NB4 (cell line): ENCODE measurements around the gene LANCL2.

Experiments
- DNase-seq: peaks from one replicate; pipeline ENCODE4 v3.0.0; 2010; ENCODE audit warnings: low read depth
- H3K4me3 ChIP-seq: one replicate; pipeline ENCODE4 v1.5.1; 2011; ENCODE audit warnings: mild to moderate bottlenecking, low read depth, low read length, moderate library complexity
- MYC ChIP-seq: IDR thresholded peaks from 2 replicates; pipeline ENCODE4 v1.6.1; 2011; ENCODE audit warnings: low read depth, low read length
- POLR2A ChIP-seq: IDR thresholded peaks from 2 replicates; pipeline ENCODE4 v1.6.1; 2011; ENCODE audit warnings: mild to moderate bottlenecking; ENCODE audit not compliant: insufficient read length; ENCODE audit errors: extremely low read depth
- TF ChIP-seq, protein P1 (sequence below): IDR thresholded peaks from one replicate; pipeline ENCODE4 v1.5.1; 2012; ENCODE audit warnings: low read depth, low read length
- TF ChIP-seq, protein P2 (sequence below): IDR thresholded peaks from 2 replicates; pipeline ENCODE4 v1.6.1; 2011; ENCODE audit warnings: low read depth, low read length

LANCL2 gene

DNA sequence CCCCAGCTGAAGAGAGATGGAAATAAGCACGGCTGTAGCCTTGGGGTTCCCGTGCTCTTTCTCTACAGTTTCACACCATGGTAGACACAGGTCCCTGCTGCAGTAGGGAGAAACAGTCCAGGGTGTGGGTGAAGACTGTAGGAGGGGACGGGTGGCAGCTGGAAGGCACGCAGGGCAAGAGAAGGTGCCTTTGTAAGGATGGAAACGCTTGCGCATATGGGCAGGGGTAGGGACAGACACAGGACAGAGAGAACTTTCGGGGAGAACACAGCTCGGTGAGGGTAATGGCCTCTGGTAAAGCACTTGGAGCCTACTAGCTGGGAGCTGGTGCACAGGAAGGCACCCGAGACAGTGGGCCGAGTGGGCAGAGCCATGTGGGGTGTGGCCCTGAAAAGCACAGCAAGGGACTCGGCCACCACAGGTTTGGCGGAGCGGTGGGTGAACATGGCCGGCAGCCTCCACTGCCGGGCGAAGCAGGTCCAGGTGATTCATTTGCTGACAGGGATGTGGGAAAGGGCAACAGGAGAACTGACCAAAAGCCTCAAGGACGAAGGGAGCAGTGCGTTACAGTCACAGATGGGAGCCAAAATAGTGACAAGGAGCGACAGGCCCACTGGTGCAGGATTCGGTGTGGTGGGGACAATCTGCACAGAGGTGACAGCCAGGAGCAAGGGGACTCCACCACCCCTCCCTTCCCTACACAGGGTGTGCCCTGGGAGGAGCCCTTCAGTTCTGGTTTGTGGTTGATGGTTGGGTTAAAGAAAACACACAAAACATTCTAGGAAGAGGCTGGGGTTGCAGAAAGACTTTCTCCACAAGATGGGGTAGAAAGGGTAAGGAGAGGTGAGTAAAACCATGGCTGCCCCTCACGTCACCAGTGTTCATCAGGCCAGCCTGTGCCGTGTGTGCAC is 110.1 kb downstream of the LANCL2 start:
- H3K4me3 ChIP-seq: no peak overlapping the region
- TF ChIP-seq POLR2A (no peak), MYC (no peak)
- TF ChIP-seq, protein P1, sequence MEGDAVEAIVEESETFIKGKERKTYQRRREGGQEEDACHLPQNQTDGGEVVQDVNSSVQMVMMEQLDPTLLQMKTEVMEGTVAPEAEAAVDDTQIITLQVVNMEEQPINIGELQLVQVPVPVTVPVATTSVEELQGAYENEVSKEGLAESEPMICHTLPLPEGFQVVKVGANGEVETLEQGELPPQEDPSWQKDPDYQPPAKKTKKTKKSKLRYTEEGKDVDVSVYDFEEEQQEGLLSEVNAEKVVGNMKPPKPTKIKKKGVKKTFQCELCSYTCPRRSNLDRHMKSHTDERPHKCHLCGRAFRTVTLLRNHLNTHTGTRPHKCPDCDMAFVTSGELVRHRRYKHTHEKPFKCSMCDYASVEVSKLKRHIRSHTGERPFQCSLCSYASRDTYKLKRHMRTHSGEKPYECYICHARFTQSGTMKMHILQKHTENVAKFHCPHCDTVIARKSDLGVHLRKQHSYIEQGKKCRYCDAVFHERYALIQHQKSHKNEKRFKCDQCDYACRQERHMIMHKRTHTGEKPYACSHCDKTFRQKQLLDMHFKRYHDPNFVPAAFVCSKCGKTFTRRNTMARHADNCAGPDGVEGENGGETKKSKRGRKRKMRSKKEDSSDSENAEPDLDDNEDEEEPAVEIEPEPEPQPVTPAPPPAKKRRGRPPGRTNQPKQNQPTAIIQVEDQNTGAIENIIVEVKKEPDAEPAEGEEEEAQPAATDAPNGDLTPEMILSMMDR: no peak
- TF ChIP-seq, protein P2, sequence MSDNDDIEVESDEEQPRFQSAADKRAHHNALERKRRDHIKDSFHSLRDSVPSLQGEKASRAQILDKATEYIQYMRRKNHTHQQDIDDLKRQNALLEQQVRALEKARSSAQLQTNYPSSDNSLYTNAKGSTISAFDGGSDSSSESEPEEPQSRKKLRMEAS: no peak
- DNase-seq: no peak

DNA sequence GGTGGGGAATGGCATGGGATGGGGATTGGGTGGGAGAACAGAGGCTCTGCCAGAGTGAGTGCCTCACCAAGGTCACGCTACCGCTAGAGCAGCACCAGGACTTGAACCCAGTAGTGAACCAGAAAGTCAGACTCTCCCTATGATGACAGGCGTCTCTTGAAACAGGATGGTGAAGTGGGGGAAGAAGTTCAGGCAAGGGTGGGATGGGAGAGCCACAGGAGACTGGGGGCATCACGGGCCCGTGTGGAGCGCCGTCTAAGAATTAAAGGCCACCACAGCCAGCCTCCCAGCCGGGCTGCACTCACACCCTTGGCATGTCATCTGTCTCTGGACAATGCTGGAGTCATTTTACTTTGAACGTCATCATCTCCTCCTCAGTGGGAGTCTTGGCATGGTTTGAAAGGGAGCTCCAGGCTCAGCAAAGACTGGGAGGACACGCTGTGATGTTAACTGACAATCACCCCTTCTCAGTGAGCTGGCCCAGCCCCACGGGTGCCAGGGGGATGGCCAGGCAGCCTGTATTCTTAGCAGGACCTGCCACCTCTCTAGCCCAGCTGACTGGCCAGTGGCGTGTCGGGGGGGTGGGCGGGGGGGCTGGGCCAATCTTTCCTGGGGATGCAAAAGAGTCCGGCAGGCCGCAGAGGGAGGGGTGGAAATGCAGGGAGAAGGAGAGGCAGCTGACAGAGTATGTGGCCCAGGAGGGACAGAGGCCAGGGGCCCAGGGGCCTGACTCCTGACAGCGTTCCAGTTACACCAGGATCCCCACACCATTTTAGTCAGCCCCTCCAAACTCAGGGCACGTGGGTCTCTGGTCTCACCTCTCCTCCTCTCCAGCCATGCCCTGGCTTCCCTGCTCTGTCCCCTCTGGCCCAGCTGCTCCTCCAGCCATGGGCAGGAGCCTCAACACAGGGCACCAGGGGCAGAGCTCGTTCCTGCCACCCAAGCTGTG is 111.0 kb downstream of the LANCL2 start:
- TF ChIP-seq POLR2A: no peak
- TF ChIP-seq, protein P1: no peak
- TF ChIP-seq, protein P2: no peak
- no peak overlapping the region for H3K4me3 ChIP-seq
- no peak for DNase-seq

DNA sequence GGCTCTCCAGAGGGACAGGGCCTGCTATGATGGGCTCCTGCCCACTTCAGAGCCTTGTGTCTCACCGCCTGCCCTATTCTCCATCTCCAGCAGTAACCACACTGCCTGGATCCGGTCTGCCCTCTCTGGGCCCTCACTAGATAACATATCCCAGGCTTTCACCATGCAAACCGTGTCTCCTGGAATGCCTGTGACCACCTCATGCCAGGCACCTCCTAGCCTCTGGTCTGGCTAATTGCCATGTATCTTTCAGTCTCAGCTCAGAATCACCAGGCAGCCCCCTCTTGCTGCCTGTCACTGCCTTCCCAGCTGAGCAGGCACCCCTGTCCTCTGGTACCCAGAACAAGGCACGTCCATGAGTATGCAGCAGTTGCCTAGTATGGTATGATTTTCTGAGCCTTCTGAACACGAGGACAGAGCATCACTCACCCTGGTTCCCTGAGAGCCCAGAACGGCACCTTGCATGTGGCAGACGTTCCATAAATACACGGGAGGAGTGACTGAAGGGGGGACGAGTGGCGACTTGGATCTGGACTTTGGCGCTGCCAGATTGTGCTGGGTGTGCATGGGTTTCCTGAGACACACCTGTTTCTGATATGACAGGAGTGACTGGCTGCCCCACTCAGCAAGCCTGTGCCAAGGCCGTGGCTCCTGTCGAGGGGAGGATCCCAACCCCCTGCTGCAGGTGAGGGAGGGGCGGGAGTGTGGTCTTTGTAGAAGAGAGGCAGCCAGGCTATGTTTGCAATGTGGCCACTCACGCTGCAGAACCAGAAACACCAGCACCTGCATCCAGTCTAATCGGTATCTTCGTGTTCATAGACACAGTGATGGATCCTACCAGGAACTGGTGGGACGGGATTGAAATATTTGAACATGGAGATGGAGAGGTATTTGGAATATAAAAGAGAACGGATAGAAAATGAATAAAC is 112.0 kb downstream of the LANCL2 start:
- no peak for DNase-seq
- no peak for TF ChIP-seq MYC
- TF ChIP-seq, protein P1: no peak
- TF ChIP-seq, protein P2: no peak
- H3K4me3 ChIP-seq: no peak overlapping the region

DNA sequence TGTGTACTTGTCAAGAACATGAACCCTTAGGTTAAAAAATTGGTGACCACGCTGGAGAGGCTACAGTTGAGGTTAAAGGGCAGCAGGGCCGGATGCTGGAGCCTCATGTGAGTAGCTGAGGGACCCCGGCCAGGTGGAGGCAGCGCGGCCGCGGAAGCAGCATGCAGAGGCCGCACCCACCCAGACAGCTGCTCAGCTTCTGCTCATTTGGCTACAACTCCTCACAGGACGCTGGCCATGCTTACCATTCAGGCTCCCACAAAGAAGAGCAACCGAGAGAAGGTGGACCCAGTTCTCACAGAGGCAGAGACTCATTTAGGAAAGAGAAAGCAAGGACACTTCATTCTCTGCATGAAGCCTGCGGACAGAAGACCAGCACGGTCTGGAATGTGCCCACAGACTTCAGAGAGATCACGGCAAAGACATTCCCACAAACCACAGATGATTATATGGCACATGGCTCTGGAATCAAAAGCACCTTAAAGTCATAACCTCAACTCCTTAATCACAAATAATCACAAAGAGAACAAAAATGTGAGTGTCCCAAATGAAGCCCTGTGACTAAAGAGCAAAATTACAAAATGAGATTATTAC is 112.7 kb downstream of the LANCL2 start:
- DNase-seq: no peak
- TF ChIP-seq, protein P2: no peak
- TF ChIP-seq POLR2A (no peak), MYC (no peak)
- TF ChIP-seq, protein P1: no peak
- H3K4me3 ChIP-seq: no peak overlapping the region

DNA sequence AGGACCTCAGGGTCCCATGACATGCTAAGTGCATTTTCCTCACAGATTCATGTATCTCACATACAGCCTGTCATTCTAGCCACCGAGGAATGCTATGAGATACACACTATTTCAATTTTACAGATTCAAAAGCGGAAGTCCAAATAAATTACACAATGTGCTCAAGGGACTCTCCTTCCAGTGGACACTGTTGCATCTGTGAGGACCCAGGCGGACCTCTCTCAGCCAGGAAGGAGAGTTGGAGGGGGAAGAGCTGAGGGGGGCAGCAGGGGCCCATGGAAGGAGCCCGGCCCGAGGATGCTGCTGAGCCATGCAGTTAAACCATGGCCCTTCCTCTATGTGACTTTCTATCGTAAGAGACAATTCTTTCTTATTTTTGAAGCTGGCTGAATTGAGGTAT is 113.6 kb downstream of the LANCL2 start:
- TF ChIP-seq, protein P2: no peak
- no peak for TF ChIP-seq MYC
- TF ChIP-seq POLR2A: no peak
- TF ChIP-seq, protein P1: no peak
- H3K4me3 ChIP-seq: no peak overlapping the region
- DNase-seq: peak; percentile 62
